Erythroblast (primary cell): ENCODE results near the gene FGD6.

ENCODE experiments used
- GATA1 ChIP-seq: IDR thresholded peaks from 2 replicates; pipeline ENCODE4 v1.6.1; 2011; ENCODE audit warnings: low read depth, mild to moderate bottlenecking, control low read depth, low read length, moderate library complexity
- POLR2A ChIP-seq: IDR thresholded peaks from 2 replicates; pipeline ENCODE4 v1.6.1; 2011; ENCODE audit warnings: mild to moderate bottlenecking, low read length

DNA sequence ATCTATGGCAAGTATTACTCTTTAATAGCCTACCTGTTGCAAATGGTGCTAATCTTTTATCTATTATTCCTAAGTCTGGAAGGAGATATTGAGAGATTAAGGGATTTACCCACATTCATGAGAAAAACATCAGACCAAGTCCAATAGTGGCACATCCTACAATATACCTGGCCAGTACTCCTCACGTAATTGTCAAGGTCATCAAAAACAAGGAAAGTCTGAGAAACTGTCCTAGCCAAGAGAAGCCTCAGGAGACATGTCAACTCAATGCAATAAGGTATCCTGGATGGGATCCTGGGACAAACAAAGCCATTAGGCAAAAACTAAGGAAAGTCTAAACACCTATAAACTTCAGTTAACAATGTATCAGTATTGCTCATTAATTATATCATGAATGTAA is 156.3 kb downstream of the FGD6 start:
- no peak for TF ChIP-seq POLR2A
- TF ChIP-seq GATA1: no peak
